ENCODE results near the gene ITPR2. TPM values are rescaled to one million over a fixed set of nuclear protein-coding genes. Genes with fewer than 3 reads are reported as not detected.

ITPR2 gene
- total and polyA plus RNA-seq, 12 donors: 5.1 to 144 (median 66.4) TPM

GRCh38 chr12:26800347-26800746, 32.6 kb downstream of the ITPR2 start:
- intact Hi-C loops (cut with DNase I): no loop called here
- Histone ChIP-seq H3K9me3 (replicated peaks in 1 of 3) (no peaks in the 10 kb centered on the region), H3K4me1 (replicated peaks in 1 of 2) (peaks cover 5 to 38% of the 10 kb centered on the region in 2 donors), H3K4me3 (no peak overlapping the region), H3K36me3 (replicated peaks in 1 of 2) (no peaks in the 10 kb centered on the region), H3K27ac (no peak overlapping the region), H3K27me3 (no peaks in the 10 kb centered on the region)
- TF ChIP-seq CTCF (IDR thresholded peaks at IDR 0.05) (no peak), POLR2A (IDR thresholded peaks at IDR 0.05) (no peak)
- DNase-seq: no peak

GRCh38 chr12:26799741-26800140, 33.3 kb downstream of the ITPR2 start:
- Histone ChIP-seq H3K4me1 (replicated peaks in 1 of 2) (peaks cover 5 to 38% of the 10 kb centered on the region in 2 donors), H3K36me3 (replicated peaks in 1 of 2) (no peaks in the 10 kb centered on the region), H3K4me3 (no peak overlapping the region), H3K27me3 (no peaks in the 10 kb centered on the region), H3K9me3 (replicated peaks in 1 of 3) (no peaks in the 10 kb centered on the region), H3K27ac (no peak overlapping the region)
- intact Hi-C loops (cut with DNase I): no loop called here
- TF ChIP-seq CTCF (IDR thresholded peaks at IDR 0.05): no peak
- TF ChIP-seq POLR2A (IDR thresholded peaks at IDR 0.05): no peak
- DNase-seq: no peak

GRCh38 chr12:26798640-26799039, 34.4 kb downstream of the ITPR2 start:
- no peak overlapping the region for H3K27ac ChIP-seq
- H3K36me3 ChIP-seq (replicated peaks in 1 of 2): no peaks in the 10 kb centered on the region
- H3K9me3 ChIP-seq (replicated peaks in 1 of 3): no peaks in the 10 kb centered on the region
- H3K27me3 ChIP-seq: no peaks in the 10 kb centered on the region
- no peak for DNase-seq
- TF ChIP-seq POLR2A (IDR thresholded peaks at IDR 0.05) (no peak), CTCF (IDR thresholded peaks at IDR 0.05) (no peak)
- intact Hi-C loops (cut with DNase I): no loop called here
- no peak overlapping the region for H3K4me3 ChIP-seq
- H3K4me1 ChIP-seq (replicated peaks in 1 of 2): peaks cover 4 to 27% of the 10 kb centered on the region in 2 donors

GRCh38 chr12:26798023-26798422, 35.0 kb downstream of the ITPR2 start:
- TF ChIP-seq POLR2A (IDR thresholded peaks at IDR 0.05): no peak
- no peak for TF ChIP-seq CTCF (IDR thresholded peaks at IDR 0.05)
- Histone ChIP-seq H3K4me1 (replicated peaks in 1 of 2) (peaks cover 0 to 22% of the 10 kb centered on the region in 2 donors), H3K9me3 (replicated peaks in 1 of 3) (no peaks in the 10 kb centered on the region), H3K27me3 (no peaks in the 10 kb centered on the region), H3K27ac (no peak overlapping the region), H3K36me3 (replicated peaks in 1 of 2) (no peaks in the 10 kb centered on the region), H3K4me3 (no peak overlapping the region)
- intact Hi-C loops (cut with DNase I): no loop called here
- WGBS, 4 donors: 58 to 71% (median 62%) methylated on average over 6 of the region's 6 CpGs
- DNase-seq: no peak

Measured in adrenal gland (tissue), 12 donors.